Measurements from ENCODE around the gene NGEF. TPM values are rescaled to one million over a fixed set of nuclear protein-coding genes. Genes with fewer than 3 reads are reported as not detected.
"Not testable (repeated sequence)": the region's sequence is repeated elsewhere in the genome, so short reads cannot be mapped to it uniquely, and the experiment has no call there.

Gene NGEF
- total and polyA plus RNA-seq, 2 experiments from 2014 or later: 2.0 to 2.9 TPM

DNA sequence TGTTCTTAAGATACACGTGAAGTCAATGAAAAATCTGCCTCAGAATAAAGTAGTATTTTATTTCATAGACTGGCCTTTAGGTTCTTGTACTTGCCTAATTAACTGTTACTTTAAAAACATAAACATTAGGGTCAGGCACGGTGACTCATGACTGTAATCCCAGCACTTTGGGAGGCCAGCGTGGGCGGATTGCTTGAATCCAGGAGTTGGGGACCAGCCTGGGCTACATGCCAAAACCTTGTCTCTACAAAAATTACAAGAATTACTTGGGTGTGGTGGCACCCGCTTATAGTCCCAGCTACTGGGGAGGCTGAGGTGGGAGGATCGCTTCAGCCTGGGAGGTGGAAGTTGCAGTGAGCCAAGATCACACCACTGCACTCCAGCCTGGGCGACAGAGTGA lies 159.0 kb downstream of the NGEF start:
- peaks cover 52% of the 10 kb centered on the region for H3K36me3 ChIP-seq
- TF ChIP-seq, protein P1, sequence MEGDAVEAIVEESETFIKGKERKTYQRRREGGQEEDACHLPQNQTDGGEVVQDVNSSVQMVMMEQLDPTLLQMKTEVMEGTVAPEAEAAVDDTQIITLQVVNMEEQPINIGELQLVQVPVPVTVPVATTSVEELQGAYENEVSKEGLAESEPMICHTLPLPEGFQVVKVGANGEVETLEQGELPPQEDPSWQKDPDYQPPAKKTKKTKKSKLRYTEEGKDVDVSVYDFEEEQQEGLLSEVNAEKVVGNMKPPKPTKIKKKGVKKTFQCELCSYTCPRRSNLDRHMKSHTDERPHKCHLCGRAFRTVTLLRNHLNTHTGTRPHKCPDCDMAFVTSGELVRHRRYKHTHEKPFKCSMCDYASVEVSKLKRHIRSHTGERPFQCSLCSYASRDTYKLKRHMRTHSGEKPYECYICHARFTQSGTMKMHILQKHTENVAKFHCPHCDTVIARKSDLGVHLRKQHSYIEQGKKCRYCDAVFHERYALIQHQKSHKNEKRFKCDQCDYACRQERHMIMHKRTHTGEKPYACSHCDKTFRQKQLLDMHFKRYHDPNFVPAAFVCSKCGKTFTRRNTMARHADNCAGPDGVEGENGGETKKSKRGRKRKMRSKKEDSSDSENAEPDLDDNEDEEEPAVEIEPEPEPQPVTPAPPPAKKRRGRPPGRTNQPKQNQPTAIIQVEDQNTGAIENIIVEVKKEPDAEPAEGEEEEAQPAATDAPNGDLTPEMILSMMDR (IDR thresholded peaks at IDR 0.05; ENCODE audit: low read depth, low read length): no peak
- DNase-seq (ENCODE audit: low read depth in 1 of 2, low spot score in 1 of 2): peak in 1 of 2 donors; percentile 85
- H3K4me1 ChIP-seq (ENCODE audit: low read depth): no peaks in the 10 kb centered on the region
- no peak overlapping the region for H3K4me3 ChIP-seq
- H3K27ac ChIP-seq: peak overlapping the region; percentile 34
- H3K9me3 ChIP-seq (ENCODE audit: low read depth): no peaks in the 10 kb centered on the region
- no peaks in the 10 kb centered on the region for H3K27me3 ChIP-seq

DNA sequence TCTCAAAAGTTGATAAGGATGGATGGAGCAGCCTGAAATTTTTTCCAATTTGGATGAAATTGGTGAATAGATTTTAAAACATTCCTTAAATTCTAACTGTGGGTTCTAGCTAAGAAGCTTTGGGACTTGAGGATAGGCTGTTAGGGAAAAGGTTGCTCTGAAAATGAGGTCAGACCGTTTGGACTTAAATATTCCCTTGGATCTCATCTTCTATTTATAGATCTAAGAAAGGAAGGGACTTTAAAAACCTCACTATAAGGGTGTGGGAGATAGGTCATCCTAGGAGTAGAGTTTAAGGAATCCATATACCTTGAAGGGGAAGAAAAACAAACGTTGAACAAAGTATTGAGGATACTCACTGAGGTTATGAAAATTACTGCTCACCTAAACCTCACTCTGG lies 160.4 kb downstream of the NGEF start:
- H3K4me3 ChIP-seq: no peak overlapping the region
- no peaks in the 10 kb centered on the region for H3K27me3 ChIP-seq
- H3K4me1 ChIP-seq (ENCODE audit: low read depth): no peaks in the 10 kb centered on the region
- TF ChIP-seq, protein P1 (IDR thresholded peaks at IDR 0.05; ENCODE audit: low read depth, low read length): no peak
- peaks cover 57% of the 10 kb centered on the region for H3K36me3 ChIP-seq
- DNase-seq (ENCODE audit: low read depth in 1 of 2, low spot score in 1 of 2): no peak
- no peak overlapping the region for H3K27ac ChIP-seq
- H3K9me3 ChIP-seq (ENCODE audit: low read depth): no peaks in the 10 kb centered on the region

DNA sequence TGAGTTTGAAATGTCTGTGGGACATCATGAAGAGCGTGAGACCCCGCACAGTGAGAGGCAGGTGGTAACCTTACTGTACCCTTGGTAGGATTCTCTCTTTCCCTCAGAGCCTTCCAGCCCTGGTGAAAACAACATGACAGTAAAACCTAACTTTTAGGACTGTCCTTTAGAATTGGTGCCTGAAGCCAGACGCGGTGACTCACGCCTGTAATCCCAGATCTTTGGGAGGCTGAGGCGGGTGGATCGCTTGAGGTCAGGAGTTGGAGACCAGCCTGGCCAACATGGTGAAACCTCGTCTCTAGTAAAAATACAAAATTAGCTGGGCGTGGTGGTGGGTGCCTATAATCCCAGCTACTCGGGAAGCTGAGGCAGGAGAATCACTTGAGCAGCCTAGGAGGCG lies 161.0 kb downstream of the NGEF start:
- H3K9me3 ChIP-seq (ENCODE audit: low read depth); H3K27ac ChIP-seq; H3K4me1 ChIP-seq (ENCODE audit: low read depth); DNase-seq (ENCODE audit: low read depth in 1 of 2, low spot score in 1 of 2); H3K4me3 ChIP-seq; H3K27me3 ChIP-seq: not testable (repeated sequence)
- peaks cover 52% of the 10 kb centered on the region for H3K36me3 ChIP-seq

DNA sequence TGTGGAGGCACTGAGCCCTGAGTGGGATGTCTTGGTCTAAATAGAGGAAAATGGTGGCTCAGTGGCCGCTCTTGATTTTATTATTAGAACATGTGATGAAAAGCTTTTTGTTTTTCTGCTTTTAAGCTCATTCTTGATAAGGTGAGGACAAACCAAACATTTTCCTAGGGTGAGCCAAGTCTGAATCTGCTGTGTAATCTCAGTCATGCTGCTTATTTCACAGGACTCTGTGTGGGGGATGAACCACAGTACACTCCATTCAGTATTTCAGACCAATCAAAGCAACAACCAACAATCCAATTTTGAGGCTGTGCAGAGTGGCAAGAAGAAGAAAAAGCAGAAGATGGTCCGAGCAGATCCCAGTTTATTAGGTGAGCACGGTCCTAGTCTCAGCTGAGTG lies 163.0 kb downstream of the NGEF start:
- H3K27ac ChIP-seq: peak overlapping the region; percentile 21
- peak in 1 of 2 donors; percentile 25 for DNase-seq (ENCODE audit: low read depth in 1 of 2, low spot score in 1 of 2)
- H3K9me3 ChIP-seq (ENCODE audit: low read depth): no peaks in the 10 kb centered on the region
- peaks cover 12% of the 10 kb centered on the region for H3K4me1 ChIP-seq (ENCODE audit: low read depth)
- no peaks in the 10 kb centered on the region for H3K27me3 ChIP-seq
- TF ChIP-seq, protein P1 (IDR thresholded peaks at IDR 0.05; ENCODE audit: low read depth, low read length): no peak
- H3K4me3 ChIP-seq: no peak overlapping the region
- peaks cover 41% of the 10 kb centered on the region for H3K36me3 ChIP-seq

DNA sequence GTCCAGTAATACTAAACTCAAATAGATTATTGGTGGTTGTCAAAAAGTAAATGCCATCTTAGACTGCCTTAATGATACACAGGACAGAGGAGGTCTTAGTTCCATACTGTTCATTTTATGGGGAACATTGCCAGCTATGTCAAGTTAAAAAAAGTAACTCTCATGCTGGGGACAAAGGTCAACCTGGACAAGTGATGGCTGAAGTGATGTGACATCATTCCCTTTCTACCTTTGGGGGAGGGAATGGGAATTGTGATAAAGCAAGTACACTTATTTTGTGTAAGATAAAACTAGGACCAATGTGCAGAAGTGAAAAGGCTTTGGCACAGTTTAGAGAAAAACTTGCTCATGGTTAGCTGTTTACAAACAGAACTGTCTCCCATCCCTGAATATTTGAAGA lies 167.0 kb downstream of the NGEF start:
- TF ChIP-seq, protein P1 (IDR thresholded peaks at IDR 0.05; ENCODE audit: low read depth, low read length): no peak
- H3K36me3 ChIP-seq: peaks cover 37% of the 10 kb centered on the region
- H3K4me3 ChIP-seq: no peak overlapping the region
- no peaks in the 10 kb centered on the region for H3K27me3 ChIP-seq
- no peak for DNase-seq (ENCODE audit: low read depth in 1 of 2, low spot score in 1 of 2)
- H3K27ac ChIP-seq: peak overlapping the region; percentile 78
- H3K9me3 ChIP-seq (ENCODE audit: low read depth): no peaks in the 10 kb centered on the region
- H3K4me1 ChIP-seq (ENCODE audit: low read depth): peaks cover 25% of the 10 kb centered on the region

DNA sequence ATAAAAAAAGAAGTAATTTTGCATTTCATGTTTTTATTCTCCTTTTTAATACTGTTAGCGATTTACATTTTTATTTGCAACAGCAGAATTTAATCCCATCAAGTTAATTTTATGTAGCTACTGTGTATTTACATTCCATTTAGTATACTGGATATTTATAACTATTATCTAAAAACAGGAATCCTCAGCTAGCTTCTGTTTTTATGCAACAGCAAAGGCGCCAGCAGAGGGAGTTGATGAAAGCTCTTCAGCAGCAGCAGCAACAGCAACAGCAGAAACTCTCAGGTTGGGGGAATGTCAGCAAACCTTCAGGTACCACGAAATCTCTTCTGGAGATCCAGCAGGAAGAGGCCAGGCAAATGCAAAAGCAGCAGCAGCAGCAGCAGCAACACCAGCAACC lies 169.2 kb downstream of the NGEF start:
- Histone ChIP-seq H3K27me3 (no peaks in the 10 kb centered on the region), H3K4me1 (ENCODE audit: low read depth) (peaks cover 25% of the 10 kb centered on the region), H3K4me3 (no peak overlapping the region), H3K9me3 (ENCODE audit: low read depth) (no peaks in the 10 kb centered on the region), H3K27ac (peak overlapping the region; percentile 81), H3K36me3 (peaks cover 37% of the 10 kb centered on the region)
- TF ChIP-seq, protein P1 (IDR thresholded peaks at IDR 0.05; ENCODE audit: low read depth, low read length): peak; percentile 5
- peak in 1 of 2 donors; percentile 71 for DNase-seq (ENCODE audit: low read depth in 1 of 2, low spot score in 1 of 2)
